HepG2 (cell line): Measurements from ENCODE around the gene BIRC5. TPM values are rescaled to one million over a fixed set of nuclear protein-coding genes. Genes with fewer than 3 reads are reported as not detected.
A peak's percentile ranks its signal among the peaks of the same experiment; 100 is the strongest.

ENCODE experiments used
- GMEB2 ChIP-seq: IDR thresholded peaks from 2 replicates; pipeline ENCODE4 v1.6.1; 2016; ENCODE audit warnings: missing biosample characterization, missing genetic modification reagents, low read depth
- MAFK ChIP-seq, 2 experiments: IDR thresholded peaks in 1 of 2; conservative IDR thresholded peaks in 1 of 2; 2 replicates each; pipeline ENCODE4 v1.6.1; 2011; ENCODE audit warnings: improper control_type of control experiment in 2 of 2, low read length in 2 of 2
- NPAS2 ChIP-seq: sonication (generic); formaldehyde crosslinking; IDR thresholded peaks from 2 replicates; pipeline ENCODE4 v1.8.0; 2022; ENCODE audit warnings: mild to moderate bottlenecking, missing genetic modification reagents, borderline replicate concordance
- NR1H2 ChIP-seq: sonication (generic); formaldehyde crosslinking; IDR thresholded peaks from 2 replicates; pipeline ENCODE4 v1.8.1; 2022; ENCODE audit warnings: low read depth, missing genetic modification reagents, borderline replicate concordance
- NRL ChIP-seq: sonication (generic); formaldehyde crosslinking; IDR thresholded peaks from 2 replicates; pipeline ENCODE4 v1.5.0; 2020; ENCODE audit warnings: missing genetic modification reagents, mild to moderate bottlenecking, moderate library complexity, borderline replicate concordance
- PAF1 ChIP-seq: IDR thresholded peaks from 2 replicates; pipeline ENCODE4 v1.6.1; 2016; ENCODE audit warnings: missing genetic modification reagents, missing compliant biosample characterization
- PCBP1 ChIP-seq: fragments of 200-400 bp; formaldehyde crosslinking; IDR thresholded peaks from 2 replicates; pipeline ENCODE4 v1.6.1; 2017; ENCODE audit warnings: mild to moderate bottlenecking, low read depth, low read length, borderline replicate concordance
- TCF7 ChIP-seq: sonication (generic); IDR thresholded peaks from 2 replicates; pipeline ENCODE4 v1.6.1; 2016; ENCODE audit warnings: antibody characterized with exemption, low read depth
- THAP11 ChIP-seq: IDR thresholded peaks from 2 replicates; pipeline ENCODE4 v1.6.1; 2016; ENCODE audit warnings: missing biosample characterization, missing genetic modification reagents
- TRAFD1 ChIP-seq: sonication (generic); formaldehyde crosslinking; IDR thresholded peaks from 2 replicates; pipeline ENCODE4 v1.5.1; 2020; ENCODE audit warnings: missing genetic modification reagents, mild to moderate bottlenecking, borderline replicate concordance
- YEATS4 ChIP-seq: sonication (generic); formaldehyde crosslinking; IDR thresholded peaks from 2 replicates; pipeline ENCODE4 v1.4.0; 2020; ENCODE audit warnings: missing genetic modification reagents, borderline replicate concordance
- ZBTB33 ChIP-seq: sonication (generic); formaldehyde crosslinking; IDR thresholded peaks from 2 replicates; pipeline ENCODE4 v1.4.0; 2020; ENCODE audit warnings: missing genetic modification reagents
- ZMYM3 ChIP-seq: sonication (generic); formaldehyde crosslinking; IDR thresholded peaks from 2 replicates; pipeline ENCODE4 v1.5.1; 2020; ENCODE audit warnings: mild to moderate bottlenecking, missing genetic modification reagents
- ZNF280D ChIP-seq: sonication (generic); formaldehyde crosslinking; IDR thresholded peaks from 2 replicates; pipeline ENCODE4 v1.5.1; 2020; ENCODE audit warnings: mild to moderate bottlenecking, missing genetic modification reagents
- ZNF574 ChIP-seq: sonication (generic); formaldehyde crosslinking; IDR thresholded peaks from 2 replicates; pipeline ENCODE4 v1.4.0; 2020; ENCODE audit warnings: missing genetic modification reagents
- ZNF672 ChIP-seq: sonication (generic); formaldehyde crosslinking; IDR thresholded peaks from 2 replicates; pipeline ENCODE4 v1.8.1; 2022; ENCODE audit warnings: missing genetic modification reagents
- polyA plus RNA-seq, 8 experiments: library from polyadenylated mRNA; depleted of rRNA in 3 of 8; stranded (reverse) in 7 of 8; unstranded in 1 of 8; fragments of >200 nt; fragmentation: Illumina TruSeq in 4 of 8; extraction: Trizol in 4 of 8; gene quantifications; 2 replicates each; pipeline versions ENCODE4 v1.2.1 to v1.2.3, GENCODE V29; 2011 to 2016; ENCODE audit warnings: low read depth in 4 of 8, missing spikeins in 1 of 8, mixed read lengths in 1 of 8; ENCODE audit not compliant: insufficient read depth in 1 of 8
- total RNA-seq, 5 experiments: library from RNA; depleted of rRNA; stranded (reverse); fragments of >200 nt; fragmentation: Illumina TruSeq; extraction: Trizol; gene quantifications; 2 replicates each; pipeline ENCODE4 v1.2.3, GENCODE V29; 2016; ENCODE audit warnings: low read depth in 1 of 5

Gene BIRC5
- total and polyA plus RNA-seq, 2 of the 13 experiments (the other 11 are each of a cell fraction or from before 2014, with no cell fraction given) = 30.3 to 135 TPM

- TF ChIP-seq TRAFD1 = peak; percentile 71; the same call in 1 of the 2 replicates
- TF ChIP-seq ZMYM3 (CRISPR knock-in tag) = peak; percentile 56; the same call in 1 of the 2 replicates
- TF ChIP-seq GMEB2 (CRISPR knock-in tag) = no peak
- TF ChIP-seq THAP11 (CRISPR knock-in tag) = peak; percentile 81
- no peak for TF ChIP-seq ZNF672 (CRISPR knock-in tag)
- TF ChIP-seq PCBP1 = no peak
- TF ChIP-seq TCF7 = no peak
- no peak for TF ChIP-seq ZNF280D (CRISPR knock-in tag)
- peak; percentile 88 for TF ChIP-seq ZNF574 (CRISPR knock-in tag)
- TF ChIP-seq NR1H2 (CRISPR knock-in tag) = no peak
- TF ChIP-seq NRL (CRISPR knock-in tag) = 0 out of 2 replicates have a peak, but pooled peaks have one; percentile 23
- TF ChIP-seq PAF1 (CRISPR knock-in tag) = no peak
- no peak for TF ChIP-seq NPAS2 (CRISPR knock-in tag)
- TF ChIP-seq MAFK (conservative IDR thresholded peaks at IDR 0.05 in 1 of 2, IDR thresholded peaks at IDR 0.05 in 1 of 2; ENCODE audit: low read length in 2 of 2) = no peak
- no peak for TF ChIP-seq ZBTB33
- TF ChIP-seq YEATS4 (CRISPR knock-in tag) = peak; percentile 91
Observed at GRCh38 chr17:78168242-78168902, 45.7 kb upstream of the BIRC5 start, which contains the start of gene SYNGR2 (continued).
